Nephron progenitor cell (in vitro differentiated cells): ENCODE data around the gene IMPDH1.
A peak's percentile ranks its signal among the peaks of the same experiment; 100 is the strongest.

Source experiments
- DNase-seq: peaks from one replicate; pipeline ENCODE4 v3.0.0; 2021
- H3K27ac Mint-ChIP-seq: 2 replicates; pipeline ENCODE4 v1.8.0; 2021; ENCODE audit warnings: mild to moderate bottlenecking, moderate library complexity, mixed read lengths
- H3K27me3 Mint-ChIP-seq: 2 replicates; pipeline ENCODE4 v1.8.0; 2021; ENCODE audit warnings: mild to moderate bottlenecking, low read depth, mixed read lengths; ENCODE audit not compliant: poor library complexity
- H3K36me3 Mint-ChIP-seq: 2 replicates; pipeline ENCODE4 v1.8.0; 2021; ENCODE audit warnings: low read depth, mixed read lengths
- H3K4me1 Mint-ChIP-seq: 2 replicates; pipeline ENCODE4 v1.8.0; 2021; ENCODE audit warnings: mixed read lengths
- H3K4me3 Mint-ChIP-seq: 2 replicates; pipeline ENCODE4 v1.8.0; 2021; ENCODE audit warnings: mild to moderate bottlenecking, moderate library complexity, mixed read lengths
- H3K9me3 Mint-ChIP-seq: 2 replicates; pipeline ENCODE4 v1.8.0; 2021; ENCODE audit warnings: mild to moderate bottlenecking, moderate library complexity, mixed read lengths
- TF ChIP-seq, protein P1 (sequence below): fragments of 200-600 bp; sonication (generic); IDR thresholded peaks from 2 replicates; pipeline ENCODE4 v1.5.0; 2021; ENCODE audit warnings: antibody characterized with exemption

Gene IMPDH1

DNA sequence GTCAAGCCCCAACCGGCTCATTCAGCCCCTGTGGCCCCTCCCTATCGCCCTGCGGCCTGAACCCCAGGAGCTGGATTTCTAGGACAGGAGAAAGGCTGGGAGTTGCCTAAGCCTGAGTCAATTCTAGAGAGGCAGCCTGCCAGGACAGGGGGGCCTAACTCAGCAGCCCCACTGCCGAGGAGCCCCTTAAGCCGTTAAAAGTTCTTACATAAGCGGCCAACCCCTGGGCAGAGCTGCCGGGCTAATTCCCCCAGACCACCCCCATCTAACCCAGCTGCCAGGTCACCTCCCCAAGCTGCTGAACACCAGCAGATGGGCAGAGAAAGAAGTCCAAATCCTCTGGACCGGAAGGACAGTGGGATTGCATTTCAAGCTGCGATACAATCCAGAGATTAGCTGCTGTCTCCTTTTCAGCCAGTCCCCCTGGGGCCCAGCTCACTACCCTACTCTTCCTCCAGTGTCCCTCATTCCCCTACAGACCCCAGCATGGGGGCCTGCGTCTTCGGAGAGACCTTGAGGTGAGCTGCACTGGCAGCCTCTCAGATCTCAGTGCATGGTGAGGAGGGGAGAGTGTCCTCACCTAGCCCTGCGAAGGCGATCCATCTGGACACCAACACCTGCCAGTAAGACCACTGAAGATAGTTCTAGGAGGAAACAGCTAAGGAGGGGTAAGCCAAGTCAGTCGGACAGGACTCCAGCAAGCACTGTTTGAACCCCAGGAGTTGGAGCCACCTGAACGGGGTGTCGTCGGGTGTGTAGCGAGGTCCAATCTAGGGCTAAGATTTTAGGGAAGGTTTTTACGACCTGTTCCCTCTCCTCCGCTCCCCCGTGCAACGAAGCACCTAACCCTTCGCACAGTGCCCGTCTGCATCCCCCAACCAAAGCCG lies 830 bp downstream of the IMPDH1 start:
- Mint-ChIP-seq H3K4me3 (peak overlapping the region; percentile 84), H3K27ac (no peak overlapping the region), H3K36me3 (no peaks in the 10 kb centered on the region), H3K9me3 (peaks cover 15% of the 10 kb centered on the region), H3K4me1 (peaks cover 38% of the 10 kb centered on the region), H3K27me3 (peaks cover 70% of the 10 kb centered on the region)
- no peak for DNase-seq
- TF ChIP-seq, protein P1, sequence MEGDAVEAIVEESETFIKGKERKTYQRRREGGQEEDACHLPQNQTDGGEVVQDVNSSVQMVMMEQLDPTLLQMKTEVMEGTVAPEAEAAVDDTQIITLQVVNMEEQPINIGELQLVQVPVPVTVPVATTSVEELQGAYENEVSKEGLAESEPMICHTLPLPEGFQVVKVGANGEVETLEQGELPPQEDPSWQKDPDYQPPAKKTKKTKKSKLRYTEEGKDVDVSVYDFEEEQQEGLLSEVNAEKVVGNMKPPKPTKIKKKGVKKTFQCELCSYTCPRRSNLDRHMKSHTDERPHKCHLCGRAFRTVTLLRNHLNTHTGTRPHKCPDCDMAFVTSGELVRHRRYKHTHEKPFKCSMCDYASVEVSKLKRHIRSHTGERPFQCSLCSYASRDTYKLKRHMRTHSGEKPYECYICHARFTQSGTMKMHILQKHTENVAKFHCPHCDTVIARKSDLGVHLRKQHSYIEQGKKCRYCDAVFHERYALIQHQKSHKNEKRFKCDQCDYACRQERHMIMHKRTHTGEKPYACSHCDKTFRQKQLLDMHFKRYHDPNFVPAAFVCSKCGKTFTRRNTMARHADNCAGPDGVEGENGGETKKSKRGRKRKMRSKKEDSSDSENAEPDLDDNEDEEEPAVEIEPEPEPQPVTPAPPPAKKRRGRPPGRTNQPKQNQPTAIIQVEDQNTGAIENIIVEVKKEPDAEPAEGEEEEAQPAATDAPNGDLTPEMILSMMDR, result no peak

DNA sequence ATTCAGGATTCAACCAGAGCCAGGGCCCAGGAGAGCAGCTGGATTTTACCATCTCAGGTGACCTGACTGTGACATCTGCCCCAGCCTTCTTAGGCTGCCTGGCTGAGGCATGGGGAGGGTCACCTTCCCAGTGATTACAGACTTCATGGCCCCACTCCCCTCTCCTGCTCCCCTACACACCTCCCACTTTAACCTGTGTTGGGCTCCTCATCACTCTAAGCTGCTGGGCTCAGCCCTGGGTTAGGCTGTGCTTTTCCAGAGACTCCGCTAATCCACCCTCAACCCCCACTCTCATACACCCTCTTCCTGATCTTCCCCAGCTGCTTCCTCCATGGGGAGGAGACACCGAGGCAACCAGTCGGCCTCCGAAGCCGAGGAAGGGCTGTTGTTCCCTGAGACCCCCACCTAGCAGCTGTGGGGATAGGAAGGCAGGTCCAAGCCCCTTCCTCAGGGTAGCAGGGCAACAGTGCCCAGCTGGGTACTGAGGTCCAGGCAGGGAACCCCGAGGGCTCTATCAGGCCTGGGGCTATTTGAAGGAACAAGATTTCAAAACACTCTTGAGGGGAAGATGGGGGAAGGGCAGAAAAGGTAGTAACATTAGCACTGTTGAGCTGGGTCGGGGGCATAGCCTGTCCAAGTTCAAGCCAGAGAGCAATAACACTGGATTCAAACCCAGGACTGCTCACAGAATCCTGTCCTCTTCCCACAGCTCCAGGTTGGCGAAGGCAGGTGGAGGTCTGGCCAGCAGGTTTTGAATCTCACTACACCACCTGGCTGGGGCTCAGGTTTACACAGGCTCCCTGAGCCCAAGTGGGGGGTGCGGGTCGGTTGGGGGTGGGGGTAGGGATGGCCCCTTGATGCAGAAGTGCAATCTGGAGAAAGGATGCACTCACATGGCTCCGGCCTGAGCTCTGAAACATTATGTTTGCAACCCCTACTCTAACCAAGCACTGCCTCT lies 1.8 kb downstream of the IMPDH1 start:
- H3K9me3 Mint-ChIP-seq, result peaks cover 6% of the 10 kb centered on the region
- peaks cover 45% of the 10 kb centered on the region for H3K4me1 Mint-ChIP-seq
- peaks cover 62% of the 10 kb centered on the region for H3K27me3 Mint-ChIP-seq
- peaks cover 5% of the 10 kb centered on the region for H3K36me3 Mint-ChIP-seq
- no peak for DNase-seq
- H3K4me3 Mint-ChIP-seq, result peak overlapping the region; percentile 49
- TF ChIP-seq, protein P1, result no peak
- H3K27ac Mint-ChIP-seq, result no peak overlapping the region

DNA sequence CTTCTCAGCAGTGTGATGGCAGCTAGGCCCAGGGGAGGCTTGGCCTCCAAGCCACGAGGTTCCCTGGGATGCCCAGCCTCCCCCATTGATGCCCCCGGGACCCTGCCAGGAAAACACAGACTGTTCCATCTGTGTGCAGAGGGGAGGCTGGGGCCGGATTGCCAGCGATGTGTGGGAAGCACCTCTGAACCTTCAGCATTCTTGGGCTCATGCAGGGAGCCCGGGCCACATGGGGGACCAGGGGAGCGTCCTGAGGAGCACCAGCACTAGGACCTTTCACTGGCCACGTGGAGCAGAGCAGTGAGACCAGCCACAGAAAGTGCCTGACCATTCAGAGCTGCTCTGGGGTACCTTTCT lies 2.6 kb downstream of the IMPDH1 start:
- no peak for DNase-seq
- Mint-ChIP-seq H3K9me3 (peaks cover 3% of the 10 kb centered on the region), H3K27me3 (peaks cover 55% of the 10 kb centered on the region), H3K4me1 (peaks cover 45% of the 10 kb centered on the region), H3K27ac (no peak overlapping the region), H3K36me3 (peaks cover 5% of the 10 kb centered on the region), H3K4me3 (no peak overlapping the region)
- TF ChIP-seq, protein P1, result no peak

DNA sequence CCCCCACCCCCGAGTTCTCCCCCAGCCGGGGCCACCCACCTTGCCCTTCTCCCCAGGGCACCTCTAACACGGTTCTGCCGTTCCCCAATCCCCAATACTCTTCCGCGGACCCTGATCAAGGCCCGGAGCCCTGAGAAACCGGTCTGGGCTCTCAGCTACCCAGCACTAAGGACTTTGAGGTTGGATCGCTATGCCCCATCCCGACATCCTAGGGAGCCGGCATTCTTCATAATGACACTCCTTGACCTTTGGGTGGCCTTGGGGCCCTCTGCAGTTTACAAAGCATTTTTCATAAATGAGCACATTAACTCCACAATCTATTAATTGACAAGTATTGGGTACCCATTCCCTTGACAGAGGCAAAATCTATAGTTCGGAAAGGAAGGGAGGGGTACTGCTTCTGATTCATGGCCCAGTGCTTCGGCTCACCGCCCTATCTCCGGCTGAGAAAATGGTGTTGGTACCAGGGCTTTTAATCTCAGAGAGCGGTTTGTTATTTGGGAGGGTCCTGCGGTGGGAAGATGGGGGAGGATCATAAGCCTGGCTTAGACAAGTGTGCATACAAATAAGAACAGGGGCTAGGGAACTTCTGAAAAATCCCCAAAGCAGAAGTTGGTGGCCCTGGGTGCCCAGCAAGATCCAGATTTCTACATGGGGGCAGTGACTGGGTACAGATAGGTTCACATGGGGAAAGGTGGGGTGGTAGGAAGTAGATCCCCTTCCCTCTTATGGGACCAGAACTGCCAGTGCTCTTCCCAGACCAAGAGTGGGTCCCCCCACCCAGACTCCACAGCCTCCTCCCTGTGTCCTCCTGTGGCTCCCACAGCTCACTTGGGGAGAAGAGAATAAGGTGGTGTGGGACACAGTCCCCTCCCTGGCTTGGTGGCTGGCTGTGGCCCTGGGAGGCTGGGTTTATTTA lies 3.2 kb downstream of the IMPDH1 start:
- H3K36me3 Mint-ChIP-seq, result peaks cover 5% of the 10 kb centered on the region
- H3K27me3 Mint-ChIP-seq, result peaks cover 49% of the 10 kb centered on the region
- TF ChIP-seq, protein P1, result no peak
- H3K4me3 Mint-ChIP-seq, result peak overlapping the region; percentile 73
- H3K9me3 Mint-ChIP-seq, result no peaks in the 10 kb centered on the region
- H3K4me1 Mint-ChIP-seq, result peaks cover 45% of the 10 kb centered on the region
- DNase-seq, result no peak
- no peak overlapping the region for H3K27ac Mint-ChIP-seq

DNA sequence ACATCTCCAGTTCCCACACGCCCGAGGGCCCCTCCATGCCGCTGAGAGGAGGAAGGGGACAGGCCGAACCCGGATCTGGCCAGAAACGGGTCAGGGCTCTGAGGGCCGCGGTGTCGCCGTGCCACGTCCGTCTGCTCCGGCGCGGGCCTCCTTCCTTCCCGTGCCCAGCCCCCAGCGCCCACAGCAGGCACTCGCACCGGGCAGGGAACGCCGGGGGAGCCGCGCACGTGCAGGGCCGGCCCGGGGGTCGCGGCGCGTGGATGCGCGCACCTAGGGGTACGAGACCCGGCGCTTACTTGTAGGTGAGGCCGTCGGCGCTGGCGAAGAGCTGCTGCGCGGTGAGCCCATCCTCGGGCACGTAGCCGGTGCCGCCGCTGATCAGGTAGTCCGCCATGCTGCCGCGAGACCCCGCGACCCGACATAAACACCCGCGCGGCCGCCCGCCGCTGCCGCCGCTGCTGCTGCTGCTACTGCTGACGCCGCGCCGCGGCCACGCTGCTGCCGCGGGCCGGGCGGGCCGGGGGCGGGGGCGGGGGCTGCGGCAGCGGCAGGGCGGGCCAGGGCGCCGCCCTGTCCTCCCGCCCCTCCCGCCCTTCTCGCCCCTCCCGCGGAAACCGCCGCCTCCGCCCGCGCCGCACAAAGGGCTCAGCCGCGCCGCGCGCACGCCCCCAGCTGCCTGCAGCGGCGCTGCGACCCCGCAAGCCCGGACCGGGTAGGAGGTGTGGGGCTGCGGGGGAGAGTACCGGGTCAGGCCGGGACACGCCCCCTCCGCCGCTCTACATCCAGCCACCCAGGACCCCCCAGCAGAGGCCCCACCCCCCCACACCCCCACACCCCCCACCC lies 4.1 kb downstream of the IMPDH1 start:
- peak; percentile 75 for DNase-seq
- Mint-ChIP-seq H3K27ac (no peak overlapping the region), H3K4me3 (peak overlapping the region; percentile 81), H3K9me3 (no peaks in the 10 kb centered on the region), H3K4me1 (peaks cover 45% of the 10 kb centered on the region), H3K36me3 (peaks cover 5% of the 10 kb centered on the region), H3K27me3 (peaks cover 42% of the 10 kb centered on the region)
- TF ChIP-seq, protein P1, result no peak
